ENCODE measurements around the gene BLACAT1. TPM values are rescaled to one million over a fixed set of nuclear protein-coding genes. Genes with fewer than 3 reads are reported as not detected.

Gene BLACAT1
- under 1 TPM in 3 of 5 donors, not detected in 2; 0.16 to 0.60 (median 0.30) TPM for total RNA-seq
- 0.22 TPM for total RNA-seq (2013)
- 0.05 to 1.3 (median 0.48) reads per million in 29 experiments for total RNA-seq

GRCh38 chr1:205455581-205456382 is at the start of gene BLACAT1:
BLACAT1 (minus strand) TSS chr1:205456045.
- Histone ChIP-seq H3K4me1 (ENCODE audit: control insufficient read depth in 1 of 2, extremely low read depth in 1 of 2, insufficient read depth in 2 of 2, low read length in 2 of 2) (peaks cover 2 to 28% of the 10 kb centered on the region in 2 experiments), H3K27ac (ENCODE audit: low read length) (no peak within 1 kb of the TSS), H3K27me3 (replicated peaks in 1 of 2; ENCODE audit: control insufficient read depth in 2 of 2, extremely low read depth in 1 of 2, insufficient read depth in 2 of 2, low read length in 1 of 2) (peaks cover 16 to 85% of the 10 kb centered on the region in 2 experiments), H3K36me3 (ENCODE audit: control insufficient read depth in 2 of 2, extremely low read depth in 1 of 2, insufficient read depth in 1 of 2, low read length in 1 of 2) (no peaks in the 10 kb centered on the region), H3K4me3 (ENCODE audit: control insufficient read depth in 1 of 2, extremely low read depth in 1 of 2, low read length in 1 of 2) (peak within 1 kb of the TSS; percentile 30 to 57), H3K9me3 (no peaks in the 10 kb centered on the region)
- Mint-ChIP-seq H3K27me3 (peaks cover 68 to 80% of the 10 kb centered on the region in 2 donors), H3K27ac (peak within 1 kb of the TSS in 1 of 2 donors; percentile 64), H3K4me1 (peaks cover 17 to 25% (median 17%) of the 10 kb centered on the region in 3 donors), H3K4me3 (peak within 1 kb of the TSS; percentile 59 to 75 (median 73)), H3K36me3 (no peaks in the 10 kb centered on the region), H3K9me3 (no peaks in the 10 kb centered on the region)
- ATAC-seq (replicated peaks in 1 of 4), result peak in 1 of 4 experiments; percentile 27
- DNase-seq, result no peak
- 10% methylated on average over 42 of the region's 53 CpGs for WGBS (ENCODE audit: insufficient coverage)
- CTCF ChIA-PET, result no interaction called here
- POLR2A ChIA-PET, result no interaction called here

DNA sequence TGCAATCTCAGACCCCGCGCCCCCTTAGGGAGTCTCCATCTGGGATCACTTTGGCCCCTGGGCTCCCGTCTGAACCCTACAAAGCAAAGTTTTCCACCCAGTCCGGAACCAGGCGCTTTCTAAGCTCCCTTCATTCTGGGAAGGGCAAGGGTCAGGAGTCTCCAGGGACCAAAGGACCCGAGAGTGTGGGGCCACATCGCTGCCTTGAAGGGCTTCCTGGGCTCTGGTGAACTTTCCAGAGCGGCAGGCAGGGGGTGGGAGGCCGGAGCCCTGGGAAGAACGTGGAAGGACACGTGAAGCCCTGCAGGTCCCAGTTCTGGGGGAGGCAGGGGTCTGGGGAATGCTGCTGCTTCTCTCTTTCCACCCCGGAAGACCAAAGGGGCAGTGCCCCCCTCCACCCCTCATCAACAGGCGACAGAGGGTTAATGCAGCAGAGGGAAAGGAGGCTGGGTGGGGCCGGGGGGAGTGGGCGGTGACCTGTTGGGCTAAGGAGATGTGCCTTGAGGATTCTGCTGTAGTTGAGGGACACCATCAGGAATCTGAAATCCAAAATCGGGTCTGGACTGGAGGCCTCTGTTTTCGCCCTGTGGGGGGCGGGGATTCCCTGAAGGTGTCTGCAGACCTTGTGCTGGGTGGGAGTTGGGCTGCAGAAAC is 49.4 kb upstream of the BLACAT1 start:
- Mint-ChIP-seq H3K27ac (no peak overlapping the region), H3K4me3 (peak overlapping the region; percentile 79 to 87 (median 84))
- WGBS (ENCODE audit: insufficient coverage), result 9% methylated on average over 7 of the region's 18 CpGs

DNA sequence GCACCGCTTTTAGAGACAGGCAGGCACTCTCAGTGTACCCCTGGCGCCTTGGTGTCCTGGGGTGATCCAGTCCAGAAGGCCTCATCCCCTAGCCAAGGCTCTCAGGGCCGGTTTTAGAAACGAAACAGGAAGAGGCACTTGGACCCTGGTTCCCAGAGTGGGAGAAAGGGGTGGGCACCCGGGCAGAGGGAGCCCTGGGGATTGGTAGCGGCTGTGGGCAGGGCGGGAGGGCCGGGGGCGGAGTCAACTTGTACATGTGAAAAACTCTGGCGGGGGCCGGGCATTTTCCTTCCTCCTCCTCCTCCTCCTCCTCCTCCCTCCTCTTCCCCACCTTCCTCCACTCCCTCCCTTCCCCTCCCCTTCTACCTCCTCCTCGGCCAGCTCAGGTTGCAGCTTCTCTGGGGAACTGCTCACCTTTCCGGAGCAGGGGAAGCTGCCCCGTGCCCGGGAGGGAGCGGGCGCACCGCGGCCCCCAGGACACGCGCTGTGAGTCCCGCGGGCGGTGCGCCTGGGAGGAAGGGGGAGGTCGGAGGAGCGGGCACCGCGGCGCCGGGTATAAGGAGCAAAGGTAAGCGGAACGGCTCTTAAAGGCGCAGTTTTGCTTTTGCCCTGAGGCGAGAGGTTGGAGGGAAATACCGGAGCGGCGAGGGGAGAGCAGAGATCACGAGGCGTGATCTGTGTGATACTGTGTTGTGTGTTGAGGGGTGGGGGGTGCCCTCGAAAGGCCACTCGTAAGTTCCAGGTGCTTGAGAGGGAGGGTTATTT is 48.6 kb upstream of the BLACAT1 start, which contains the start of gene CDK18:
Gene CDK18 (plus strand): TSS at position 359 of the 765 bp plus-strand sequence. CDS start 18,499 bp downstream, outside the sequence.
- ATAC-seq (replicated peaks in 1 of 4) (peak; percentile 73 to 82 (median 82)), DNase-seq (peak in 30 of 35 experiments; percentile 17 to 56 (median 34))
- 6% methylated on average over 33 of the region's 42 CpGs for WGBS (ENCODE audit: insufficient coverage)
- POLR2A ChIA-PET, result no interaction called here
- Histone ChIP-seq H3K4me1 (ENCODE audit: control insufficient read depth in 1 of 2, extremely low read depth in 1 of 2, insufficient read depth in 2 of 2, low read length in 2 of 2) (peaks cover 0 to 18% of the 10 kb centered on the region in 2 experiments), H3K4me3 (ENCODE audit: control insufficient read depth in 1 of 2, extremely low read depth in 1 of 2, low read length in 1 of 2) (peak within 1 kb of the TSS; percentile 54 to 90), H3K27me3 (replicated peaks in 1 of 2; ENCODE audit: control insufficient read depth in 2 of 2, extremely low read depth in 1 of 2, insufficient read depth in 2 of 2, low read length in 1 of 2) (peaks cover 0 to 20% of the 10 kb centered on the region in 2 experiments), H3K9me3 (no peaks in the 10 kb centered on the region), H3K36me3 (ENCODE audit: control insufficient read depth in 2 of 2, extremely low read depth in 1 of 2, insufficient read depth in 1 of 2, low read length in 1 of 2) (no peaks in the 10 kb centered on the region), H3K27ac (ENCODE audit: low read length) (no peak within 1 kb of the TSS)
- Mint-ChIP-seq H3K27me3 (peaks cover 0 to 2% of the 10 kb centered on the region in 2 donors), H3K4me1 (peaks cover 0 to 20% (median 10%) of the 10 kb centered on the region in 3 donors), H3K9me3 (no peaks in the 10 kb centered on the region), H3K27ac (peak within 1 kb of the TSS in 1 of 2 donors; percentile 61), H3K4me3 (peak within 1 kb of the TSS; percentile 79 to 87 (median 84)), H3K36me3 (no peaks in the 10 kb centered on the region)
- CTCF ChIA-PET, result interaction anchor here in 1 of 2 donors (0.5 to 0.6 kb wide), 2 partner anchors 13 to 1085 kb away, joined by 3 to 8 read pairs; no protein-coding TSS in a partner anchor

More for the DNA sequence above, 49.4 kb upstream of the BLACAT1 start:
- peak in 1 of 4 experiments; percentile 7 for ATAC-seq (replicated peaks in 1 of 4)
- ChIA-PET CTCF (interaction anchor here in 1 of 2 donors (0.5 to 0.6 kb wide), 2 partner anchors 13 to 1084 kb away, joined by 3 to 8 read pairs; no protein-coding TSS in a partner anchor), POLR2A (no interaction called here)
- H3K27me3 ChIP-seq (replicated peaks in 1 of 2; ENCODE audit: control insufficient read depth in 2 of 2, extremely low read depth in 1 of 2, insufficient read depth in 2 of 2, low read length in 1 of 2), result peaks cover 0 to 22% of the 10 kb centered on the region in 2 experiments
- peak overlapping the region; percentile 54 to 90 for H3K4me3 ChIP-seq (ENCODE audit: control insufficient read depth in 1 of 2, extremely low read depth in 1 of 2, low read length in 1 of 2)
- no peaks in the 10 kb centered on the region for H3K36me3 ChIP-seq (ENCODE audit: control insufficient read depth in 2 of 2, extremely low read depth in 1 of 2, insufficient read depth in 1 of 2, low read length in 1 of 2)
- no peaks in the 10 kb centered on the region for H3K9me3 ChIP-seq
- peaks cover 0 to 18% of the 10 kb centered on the region in 2 experiments for H3K4me1 ChIP-seq (ENCODE audit: control insufficient read depth in 1 of 2, extremely low read depth in 1 of 2, insufficient read depth in 2 of 2, low read length in 2 of 2)
- no peak for DNase-seq
- H3K9me3 Mint-ChIP-seq, result no peaks in the 10 kb centered on the region
- peaks cover 0 to 20% (median 10%) of the 10 kb centered on the region in 3 donors for H3K4me1 Mint-ChIP-seq
- H3K36me3 Mint-ChIP-seq, result no peaks in the 10 kb centered on the region
- no peak overlapping the region for H3K27ac ChIP-seq (ENCODE audit: low read length)
- H3K27me3 Mint-ChIP-seq, result peaks cover 0 to 2% of the 10 kb centered on the region in 2 donors

GRCh38 chr1:205502992-205503391 is 47.1 kb upstream of the BLACAT1 start:
- Mint-ChIP-seq H3K4me1 (peaks cover 0 to 20% (median 10%) of the 10 kb centered on the region in 3 donors), H3K27me3 (peaks cover 0 to 2% of the 10 kb centered on the region in 2 donors), H3K9me3 (no peaks in the 10 kb centered on the region), H3K36me3 (no peaks in the 10 kb centered on the region), H3K4me3 (peak overlapping the region in 1 of 3 donors; percentile 87), H3K27ac (no peak overlapping the region)
- Histone ChIP-seq H3K27me3 (replicated peaks in 1 of 2; ENCODE audit: control insufficient read depth in 2 of 2, extremely low read depth in 1 of 2, insufficient read depth in 2 of 2, low read length in 1 of 2) (peaks cover 0 to 20% of the 10 kb centered on the region in 2 experiments), H3K27ac (ENCODE audit: low read length) (no peak overlapping the region), H3K4me3 (ENCODE audit: control insufficient read depth in 1 of 2, extremely low read depth in 1 of 2, low read length in 1 of 2) (no peak overlapping the region), H3K4me1 (ENCODE audit: control insufficient read depth in 1 of 2, extremely low read depth in 1 of 2, insufficient read depth in 2 of 2, low read length in 2 of 2) (peaks cover 0 to 18% of the 10 kb centered on the region in 2 experiments), H3K36me3 (ENCODE audit: control insufficient read depth in 2 of 2, extremely low read depth in 1 of 2, insufficient read depth in 1 of 2, low read length in 1 of 2) (no peaks in the 10 kb centered on the region), H3K9me3 (no peaks in the 10 kb centered on the region)
- WGBS (ENCODE audit: insufficient coverage), result 100% methylated on average over 2 of the region's 3 CpGs
- DNase-seq, result no peak
- ChIA-PET POLR2A (interaction anchor here in 1 of 2 donors (0.6 kb wide), 1 partner anchor 318 kb away, joined by 6 read pairs; no protein-coding TSS in a partner anchor), CTCF (interaction anchor here (1.2 to 1.4 kb wide), 2 partner anchors 11 to 17 kb away, joined by 4 read pairs; no protein-coding TSS in a partner anchor)
- ATAC-seq (replicated peaks in 1 of 4), result no peak

GRCh38 chr1:205502111-205502810 is 46.4 kb upstream of the BLACAT1 start:
- Histone ChIP-seq H3K36me3 (ENCODE audit: control insufficient read depth in 2 of 2, extremely low read depth in 1 of 2, insufficient read depth in 1 of 2, low read length in 1 of 2) (no peaks in the 10 kb centered on the region), H3K9me3 (no peaks in the 10 kb centered on the region), H3K4me3 (ENCODE audit: control insufficient read depth in 1 of 2, extremely low read depth in 1 of 2, low read length in 1 of 2) (no peak overlapping the region), H3K4me1 (ENCODE audit: control insufficient read depth in 1 of 2, extremely low read depth in 1 of 2, insufficient read depth in 2 of 2, low read length in 2 of 2) (peaks cover 0 to 18% of the 10 kb centered on the region in 2 experiments), H3K27ac (ENCODE audit: low read length) (no peak overlapping the region), H3K27me3 (replicated peaks in 1 of 2; ENCODE audit: control insufficient read depth in 2 of 2, extremely low read depth in 1 of 2, insufficient read depth in 2 of 2, low read length in 1 of 2) (peaks cover 0 to 25% of the 10 kb centered on the region in 2 experiments)
- DNase-seq (no peak), ATAC-seq (replicated peaks in 1 of 4) (no peak)
- ChIA-PET CTCF (interaction anchor here in 1 of 2 donors (1.4 kb wide), 1 partner anchor 10 kb away, joined by 4 read pairs; no protein-coding TSS in a partner anchor), POLR2A (interaction anchor here in 1 of 2 donors (0.6 kb wide), 1 partner anchor 319 kb away, joined by 6 read pairs; no protein-coding TSS in a partner anchor)
- Mint-ChIP-seq H3K27ac (peak overlapping the region in 1 of 2 donors; percentile 7), H3K36me3 (no peaks in the 10 kb centered on the region), H3K9me3 (no peaks in the 10 kb centered on the region), H3K4me1 (peaks cover 0 to 20% (median 10%) of the 10 kb centered on the region in 3 donors), H3K27me3 (peaks cover 0 to 2% of the 10 kb centered on the region in 2 donors), H3K4me3 (no peak overlapping the region)
- WGBS (ENCODE audit: insufficient coverage), result 82% methylated on average over 3 of the region's 3 CpGs

Data from T-cell (primary cell).